C4-2B (cell line): ENCODE measurements around the gene SCFD2.
"Not testable (repeated sequence)": the region's sequence is repeated elsewhere in the genome, so short reads cannot be mapped to it uniquely, and the experiment has no call there.

ENCODE experiments used
- CTCF ChIP-seq: fragments of 450-650 bp; conservative IDR thresholded peaks from 2 replicates; pipeline ENCODE4 v1.5.1; 2017; ENCODE audit warnings: mild to moderate bottlenecking
- ZFX ChIP-seq: fragments of 450-650 bp; IDR thresholded peaks from 2 replicates; pipeline ENCODE4 v1.6.1; 2017

- not testable (repeated sequence) for TF ChIP-seq CTCF, ZFX
Observed at GRCh38 chr4:53236624-53237023, 129.2 kb downstream of the SCFD2 start.
